NCI-H526 (cell line): ENCODE data around the gene CENPF.

Experiments used
- DNase-seq, 2 experiments: peaks; one replicate each; lab custom pipeline; 2025; lab: John Stamatoyannopoulos, UW

The CENPF gene

GRCh38 chr1:214708321-214708955 lies 105.4 kb downstream of the CENPF start:
- no peak for DNase-seq

- DNase-seq, result no peak
These were observed 106.2 kb downstream of the CENPF start for GRCh38 chr1:214709241-214709640.

- DNase-seq, result no peak
These were observed 109.7 kb downstream of the CENPF start for GRCh38 chr1:214712737-214713136.
